K562 (cell line): ENCODE data around the gene SPSB1.

Experiments used
- CREB1 ChIP-seq, 2 experiments: sonication (generic) in 1 of 2; formaldehyde crosslinking in 1 of 2; IDR thresholded peaks; 2 replicates each; pipeline versions ENCODE4 v1.6.1 to v1.8.0; 2012 to 2022; ENCODE audit warnings: inconsistent platforms in 1 of 2, mild to moderate bottlenecking in 1 of 2, missing genetic modification reagents in 1 of 2, moderate library complexity in 1 of 2
- CTCF ChIP-seq, 3 experiments: IDR thresholded peaks in 2 of 3; conservative IDR thresholded peaks in 1 of 3; 2 replicates each; pipeline ENCODE4 v1.5.1; 2011 to 2012; ENCODE audit warnings: low read length in 3 of 3, mild to moderate bottlenecking in 3 of 3, control low read depth in 2 of 3, improper control_type of control experiment in 1 of 3, inconsistent platforms in 1 of 3, low read depth in 1 of 3, mixed read lengths in 1 of 3, moderate library complexity in 1 of 3; ENCODE audit not compliant: insufficient read depth in 2 of 3
- FOXP1 ChIP-seq: sonication (generic); formaldehyde crosslinking; IDR thresholded peaks from 2 replicates; pipeline ENCODE4 v1.8.0; 2022; ENCODE audit warnings: mild to moderate bottlenecking, missing genetic modification reagents
- MAFK ChIP-seq: IDR thresholded peaks from 2 replicates; pipeline ENCODE4 v1.6.1; 2011; ENCODE audit warnings: low read length, improper control_type of control experiment
- NCOA2 ChIP-seq, 2 experiments: fragments of 450-650 bp; IDR thresholded peaks; 2 replicates each; pipeline ENCODE4 v1.6.1; 2018; ENCODE audit warnings: mild to moderate bottlenecking in 2 of 2, moderate library complexity in 1 of 2; ENCODE audit not compliant: partially characterized antibody in 2 of 2
- POLR2A ChIP-seq: fragments of 450-650 bp; conservative IDR thresholded peaks from 2 replicates; pipeline ENCODE4 v1.6.1; 2016
- U2AF2 ChIP-seq: fragments of 200-400 bp; formaldehyde crosslinking; optimal IDR thresholded peaks from 2 replicates; pipeline ENCODE3; 2017; ENCODE audit warnings: low read depth, mild to moderate bottlenecking, low read length
- ZNF121 ChIP-seq: sonication (generic); formaldehyde crosslinking; conservative IDR thresholded peaks from 2 replicates; pipeline ENCODE4 v1.8.0; 2022; ENCODE audit warnings: missing genetic modification reagents

GRCh38 chr1:9289711-9290485 lies 2.8 kb upstream of the SPSB1 start:
- TF ChIP-seq CREB1 (IDR thresholded peaks at IDR 0.05) (no peak), CREB1 (CRISPR knock-in tag; IDR thresholded peaks at IDR 0.05) (no peak), U2AF2 (no peak), NCOA2 (IDR thresholded peaks at IDR 0.05; ENCODE audit: partially characterized antibody in 2 of 2) (no peak), ZNF121 (CRISPR knock-in tag) (no peak), MAFK (no peak), CTCF (IDR thresholded peaks at IDR 0.05 in 2 of 3, conservative IDR thresholded peaks at IDR 0.05 in 1 of 3; ENCODE audit: insufficient read depth in 2 of 3, low read depth in 1 of 3, low read length in 3 of 3) (no peak), FOXP1 (no peak), POLR2A (no peak)
